Smooth muscle cell (in vitro differentiated cells): ENCODE data around the gene MGAT3. TPM values are rescaled to one million over a fixed set of nuclear protein-coding genes. Genes with fewer than 3 reads are reported as not detected.

Source experiments
- DNase-seq: peaks from one replicate; lab custom pipeline; 2025; ENCODE audit not compliant: unreplicated experiment; lab: John Stamatoyannopoulos, UW
- H2AFZ ChIP-seq: fragments of 200-600 bp; sonication (generic); 2 replicates; pipeline ENCODE4 v1.6.0; 2016; ENCODE audit warnings: antibody characterized with exemption, low read depth, mild to moderate bottlenecking
- H3F3A ChIP-seq: fragments of 200-600 bp; sonication (generic); 2 replicates; pipeline ENCODE4 v1.6.0; 2017; ENCODE audit warnings: antibody characterized with exemption, low read depth
- H3K27ac ChIP-seq: fragments of 200-600 bp; sonication (generic); 2 replicates; pipeline ENCODE4 v1.5.1; 2016; ENCODE audit warnings: low read depth, mild to moderate bottlenecking
- H3K27me3 ChIP-seq: fragments of 200-600 bp; sonication (generic); 2 replicates; pipeline ENCODE4 v1.6.1; 2016; ENCODE audit warnings: low read depth, mild to moderate bottlenecking
- H3K36me3 ChIP-seq: fragments of 200-600 bp; sonication (generic); 2 replicates; pipeline ENCODE4 v1.5.1; 2016; ENCODE audit warnings: low read depth
- H3K4me1 ChIP-seq: fragments of 200-600 bp; sonication (generic); 2 replicates; pipeline ENCODE4 v1.5.1; 2016; ENCODE audit warnings: low read depth
- H3K4me2 ChIP-seq: fragments of 200-600 bp; sonication (generic); 2 replicates; pipeline ENCODE4 v1.6.0; 2016; ENCODE audit warnings: mild to moderate bottlenecking
- H3K4me3 ChIP-seq: fragments of 200-600 bp; sonication (generic); 2 replicates; pipeline ENCODE4 v1.5.1; 2016; ENCODE audit warnings: mild to moderate bottlenecking
- H3K79me2 ChIP-seq: fragments of 200-600 bp; sonication (generic); 2 replicates; pipeline ENCODE4 v1.6.0; 2016; ENCODE audit warnings: low read depth, mild to moderate bottlenecking
- H3K9ac ChIP-seq: fragments of 200-600 bp; sonication (generic); 2 replicates; pipeline ENCODE4 v1.6.0; 2016; ENCODE audit warnings: low read depth
- H3K9me3 ChIP-seq: fragments of 200-600 bp; sonication (generic); replicated peaks from 2 replicates; pipeline ENCODE4 v1.5.1; 2016; ENCODE audit warnings: low read depth
- H4K20me1 ChIP-seq: fragments of 200-600 bp; sonication (generic); 2 replicates; pipeline ENCODE4 v1.6.0; 2016; ENCODE audit warnings: low read depth
- CTCF ChIP-seq: fragments of 200-600 bp; sonication (generic); IDR thresholded peaks from 2 replicates; pipeline ENCODE4 v1.5.1; 2017; ENCODE audit warnings: borderline replicate concordance, mild to moderate bottlenecking, antibody characterized with exemption; ENCODE audit not compliant: insufficient read depth, poor library complexity, severe bottlenecking
- WGBS: methylation state at CpG from one replicate; pipeline ENCODE4 v1.1.7; 2016; ENCODE audit warnings: low lambda C conversion rate; 5-methylcytosine and 5-hydroxymethylcytosine counted together
- polyA plus RNA-seq: library from polyadenylated mRNA; unstranded; fragments of >200 nt; fragmentation: Nextera tagmentation; extraction: Ambion mirVana; gene quantifications from 2 replicates; pipeline ENCODE4 v1.2.1, GENCODE V29; 2016
- total RNA-seq: library from RNA; depleted of rRNA; stranded (reverse); fragments of >200 nt; gene quantifications from 2 replicates; pipeline ENCODE4 v1.2.3, GENCODE V29; 2014

MGAT3 gene
- total and polyA plus RNA-seq, 2 experiments from 2014 or later = 3.9 to 7.8 TPM

- DNase-seq = no peak
- TF ChIP-seq CTCF = peak; percentile 15
- H3K27me3 ChIP-seq = no peaks in the 10 kb centered on the region
- no peaks in the 10 kb centered on the region for H3K36me3 ChIP-seq
- H3K27ac ChIP-seq = no peak overlapping the region
- H2AFZ ChIP-seq = no peak overlapping the region
- H4K20me1 ChIP-seq = peaks cover 44% of the 10 kb centered on the region
- WGBS = 69% methylated on average over 9 of the region's 9 CpGs
- H3K9me3 ChIP-seq = no peaks in the 10 kb centered on the region
- no peak overlapping the region for H3K9ac ChIP-seq
- H3K4me1 ChIP-seq = peaks cover 11% of the 10 kb centered on the region
- H3K4me2 ChIP-seq = no peak overlapping the region
- H3K4me3 ChIP-seq = no peak overlapping the region
- H3K79me2 ChIP-seq = peaks cover 24% of the 10 kb centered on the region
- peaks cover 10% of the 10 kb centered on the region for H3F3A ChIP-seq
Observed at GRCh38 chr22:39530692-39531331, 74.0 kb downstream of the MGAT3 start.

GRCh38 chr22:39532215-39533073, 75.6 kb downstream of the MGAT3 start, which contains the start of gene RPS19BP1:
RPS19BP1 (minus strand) TSS chr22:39532748; CDS start chr22:39532738, 10 bp downstream.
- Histone ChIP-seq H3K4me2 (peak within 1 kb of the TSS; percentile 86), H3K9me3 (no peaks in the 10 kb centered on the region), H3K36me3 (no peaks in the 10 kb centered on the region), H3K4me1 (peaks cover 11% of the 10 kb centered on the region), H3K9ac (peak within 1 kb of the TSS; percentile 85), H3K27me3 (no peaks in the 10 kb centered on the region), H3F3A (peaks cover 10% of the 10 kb centered on the region), H4K20me1 (peaks cover 28% of the 10 kb centered on the region), H3K27ac (peak within 1 kb of the TSS; percentile 57), H3K79me2 (peaks cover 24% of the 10 kb centered on the region), H2AFZ (peak within 1 kb of the TSS; percentile 53), H3K4me3 (peak within 1 kb of the TSS; percentile 82)
- peak; percentile 89 for DNase-seq
- under 1% methylated on average over 67 of the region's 67 CpGs for WGBS
- TF ChIP-seq CTCF = no peak

GRCh38 chr22:39534092-39534506, 77.3 kb downstream of the MGAT3 start:
- no peak overlapping the region for H3K4me2 ChIP-seq
- H3K27me3 ChIP-seq = no peaks in the 10 kb centered on the region
- H3K4me3 ChIP-seq = no peak overlapping the region
- no peak overlapping the region for H3K9ac ChIP-seq
- no peak for TF ChIP-seq CTCF
- no peak for DNase-seq
- WGBS = 86% methylated on average over 12 of the region's 12 CpGs
- no peaks in the 10 kb centered on the region for H3K36me3 ChIP-seq
- no peak overlapping the region for H3K27ac ChIP-seq
- H4K20me1 ChIP-seq = peaks cover 12% of the 10 kb centered on the region
- H3K4me1 ChIP-seq = peaks cover 11% of the 10 kb centered on the region
- H3F3A ChIP-seq = peaks cover 10% of the 10 kb centered on the region
- no peaks in the 10 kb centered on the region for H3K9me3 ChIP-seq
- H2AFZ ChIP-seq = peak overlapping the region; percentile 38
- peaks cover 21% of the 10 kb centered on the region for H3K79me2 ChIP-seq
